ENCODE results near the gene PAK5. TPM values are rescaled to one million over a fixed set of nuclear protein-coding genes. Genes with fewer than 3 reads are reported as not detected.

Gene PAK5
- total RNA-seq, 5 donors from 2014 or later (not counting 1 experiment from before 2014, with no cell fraction given), result not detected

DNA sequence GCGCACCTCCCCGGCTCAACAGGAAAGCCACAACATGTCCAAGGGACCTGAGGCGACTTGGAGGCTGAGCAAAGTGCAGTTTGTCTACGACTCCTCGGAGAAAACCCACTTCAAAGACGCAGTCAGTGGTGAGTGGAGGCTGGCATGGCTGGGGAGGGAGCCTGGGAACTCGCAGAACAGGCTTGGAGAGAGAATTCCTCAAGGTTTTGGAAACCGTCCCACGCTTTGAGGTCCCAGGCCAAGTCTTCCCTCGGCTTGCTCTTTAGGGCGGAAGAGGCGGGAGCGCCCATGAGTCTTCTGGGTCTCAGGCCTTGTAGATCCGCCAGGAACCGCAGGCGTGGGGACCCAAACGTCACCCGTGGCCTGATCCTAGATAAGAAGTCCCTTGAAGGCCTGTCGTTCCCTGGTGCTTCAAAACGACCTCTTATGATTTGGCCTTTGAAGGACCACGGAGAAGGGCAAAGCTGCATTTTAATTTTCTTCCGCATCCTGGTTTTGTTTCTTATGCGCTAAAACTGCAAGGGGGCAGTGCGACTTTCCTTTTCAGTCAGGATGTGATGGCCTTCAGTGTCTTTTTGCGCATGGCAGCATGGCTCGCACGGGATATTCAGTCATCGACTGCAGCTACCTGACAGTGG is 322.5 kb downstream of the PAK5 start:
- no peaks in the 10 kb centered on the region for H3K36me3 Mint-ChIP-seq
- no peak for ATAC-seq (replicated peaks in 1 of 4)
- H3K27ac Mint-ChIP-seq, result no peak overlapping the region
- POLR2A ChIA-PET, result no interaction called here
- H3K4me1 Mint-ChIP-seq, result peaks cover 0 to 3% (median 0%) of the 10 kb centered on the region in 3 donors
- DNase-seq, result no peak
- no peak overlapping the region for H3K27ac ChIP-seq (ENCODE audit: low read length)
- H3K27me3 Mint-ChIP-seq, result peaks cover 46 to 60% of the 10 kb centered on the region in 2 donors
- H3K36me3 ChIP-seq (ENCODE audit: control insufficient read depth in 2 of 2, extremely low read depth in 1 of 2, insufficient read depth in 1 of 2, low read length in 1 of 2), result no peaks in the 10 kb centered on the region
- H3K9me3 ChIP-seq, result no peaks in the 10 kb centered on the region
- CTCF ChIA-PET, result no interaction called here
- 10% methylated on average over 27 of the region's 28 CpGs for WGBS (ENCODE audit: insufficient coverage)
- no peak overlapping the region for H3K4me3 Mint-ChIP-seq
- no peak overlapping the region for H3K4me3 ChIP-seq (ENCODE audit: control insufficient read depth in 1 of 2, extremely low read depth in 1 of 2, low read length in 1 of 2)
- no peaks in the 10 kb centered on the region for H3K9me3 Mint-ChIP-seq
- peaks cover 17 to 29% of the 10 kb centered on the region in 2 experiments for H3K27me3 ChIP-seq (replicated peaks in 1 of 2; ENCODE audit: control insufficient read depth in 2 of 2, extremely low read depth in 1 of 2, insufficient read depth in 2 of 2, low read length in 1 of 2)
- H3K4me1 ChIP-seq (ENCODE audit: control insufficient read depth in 1 of 2, extremely low read depth in 1 of 2, insufficient read depth in 2 of 2, low read length in 2 of 2), result no peaks in the 10 kb centered on the region

DNA sequence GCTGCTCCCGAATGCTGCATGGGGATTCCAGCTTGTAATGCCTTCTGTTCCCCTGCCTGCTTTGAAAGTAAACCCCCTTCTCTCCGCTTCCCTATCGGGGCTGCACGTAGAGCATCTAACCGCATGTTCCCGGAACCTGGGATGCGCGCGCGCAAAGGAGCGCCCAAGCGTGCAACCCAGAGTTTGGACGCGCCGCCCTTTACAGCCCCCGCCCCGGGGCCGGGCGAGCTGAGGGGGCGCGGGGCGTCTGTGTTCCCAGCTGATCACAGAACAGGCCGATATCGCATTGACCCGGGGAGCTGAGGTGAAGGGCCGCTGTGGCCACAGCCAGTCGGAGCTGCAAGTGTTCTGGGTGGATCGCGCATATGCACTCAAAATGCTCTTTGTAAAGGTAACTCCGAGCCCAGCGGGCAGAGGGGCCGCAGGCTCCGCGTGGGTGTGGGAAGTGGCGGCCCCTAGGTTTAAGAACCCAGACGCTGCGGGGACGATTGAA is 323.1 kb downstream of the PAK5 start:
- H3K9me3 Mint-ChIP-seq, result no peaks in the 10 kb centered on the region
- H3K4me3 ChIP-seq (ENCODE audit: control insufficient read depth in 1 of 2, extremely low read depth in 1 of 2, low read length in 1 of 2), result no peak overlapping the region
- 5% methylated on average over 38 of the region's 38 CpGs for WGBS (ENCODE audit: insufficient coverage)
- H3K27me3 ChIP-seq (replicated peaks in 1 of 2; ENCODE audit: control insufficient read depth in 2 of 2, extremely low read depth in 1 of 2, insufficient read depth in 2 of 2, low read length in 1 of 2), result peaks cover 17 to 29% of the 10 kb centered on the region in 2 experiments
- H3K36me3 Mint-ChIP-seq, result no peaks in the 10 kb centered on the region
- H3K4me1 ChIP-seq (ENCODE audit: control insufficient read depth in 1 of 2, extremely low read depth in 1 of 2, insufficient read depth in 2 of 2, low read length in 2 of 2), result no peaks in the 10 kb centered on the region
- ATAC-seq (replicated peaks in 1 of 4), result no peak
- ChIA-PET CTCF (no interaction called here), POLR2A (no interaction called here)
- no peaks in the 10 kb centered on the region for H3K9me3 ChIP-seq
- H3K27me3 Mint-ChIP-seq, result peaks cover 44 to 62% of the 10 kb centered on the region in 2 donors
- H3K4me1 Mint-ChIP-seq, result peaks cover 0 to 3% (median 0%) of the 10 kb centered on the region in 3 donors
- no peak for DNase-seq
- no peak overlapping the region for H3K27ac Mint-ChIP-seq
- no peaks in the 10 kb centered on the region for H3K36me3 ChIP-seq (ENCODE audit: control insufficient read depth in 2 of 2, extremely low read depth in 1 of 2, insufficient read depth in 1 of 2, low read length in 1 of 2)
- H3K4me3 Mint-ChIP-seq, result no peak overlapping the region
- H3K27ac ChIP-seq (ENCODE audit: low read length), result no peak overlapping the region

DNA sequence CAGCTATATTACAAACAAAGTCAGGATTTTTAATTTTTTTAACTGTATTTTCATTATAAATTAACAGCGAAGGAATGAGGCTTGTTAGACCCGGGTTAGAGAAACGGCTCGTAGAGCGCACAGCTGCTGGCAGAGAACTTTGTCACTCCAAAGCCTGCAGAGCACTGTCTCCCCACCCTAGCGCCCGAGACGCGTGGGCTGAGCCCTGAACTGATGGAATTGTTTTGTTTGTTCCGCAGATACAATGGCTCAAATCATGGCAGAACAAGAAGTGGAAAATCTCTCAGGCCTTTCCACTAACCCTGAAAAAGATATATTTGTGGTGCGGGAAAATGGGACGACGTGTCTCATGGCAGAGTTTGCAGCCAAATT is 323.7 kb downstream of the PAK5 start:
- H3K9me3 ChIP-seq, result no peaks in the 10 kb centered on the region

DNA sequence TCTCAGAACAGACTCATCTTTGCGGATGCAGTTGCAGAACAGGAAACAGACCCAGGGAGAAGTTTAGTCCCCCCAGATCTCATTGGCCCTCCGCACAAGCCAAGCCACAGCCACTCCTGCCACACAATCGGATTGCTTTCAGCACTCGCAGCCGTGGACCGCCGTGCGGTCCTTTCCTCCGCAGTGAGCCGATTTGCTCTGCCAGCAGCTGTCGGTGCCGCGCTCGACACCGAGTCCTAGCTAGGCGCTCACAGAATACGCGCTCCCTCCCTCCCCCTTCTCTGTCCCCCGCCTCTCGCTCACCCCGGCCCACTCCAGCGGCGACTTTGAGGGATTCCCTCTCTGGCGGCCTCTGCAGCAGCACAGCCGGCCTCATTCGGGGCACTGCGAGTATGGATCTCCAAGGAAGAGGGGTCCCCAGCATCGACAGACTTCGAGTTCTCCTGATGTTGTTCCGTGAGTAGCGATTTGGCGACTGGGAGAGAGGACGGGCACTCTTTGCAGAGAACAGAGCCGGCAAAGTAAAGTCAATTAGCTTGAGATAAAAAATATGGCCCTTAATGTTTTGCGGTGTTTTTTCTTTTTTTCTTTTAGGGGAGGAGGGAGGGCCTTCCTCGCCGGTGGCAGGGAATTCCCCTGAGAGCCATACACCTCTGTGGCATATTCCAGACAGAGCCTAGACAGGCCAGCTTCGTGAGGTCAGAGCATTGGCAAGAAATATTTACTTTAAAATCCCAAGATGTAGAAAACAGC is 324.2 kb downstream of the PAK5 start, which contains the start of gene LAMP5:
Gene LAMP5, plus strand, starts transcription at position 130 of the 753 bp plus-strand sequence. Its CDS starts 263 bp downstream, at position 393.
- Mint-ChIP-seq H3K4me3 (no peak within 1 kb of the TSS), H3K27me3 (peaks cover 47 to 65% of the 10 kb centered on the region in 2 donors), H3K9me3 (no peaks in the 10 kb centered on the region), H3K36me3 (no peaks in the 10 kb centered on the region), H3K27ac (no peak within 1 kb of the TSS), H3K4me1 (peaks cover 0 to 3% (median 0%) of the 10 kb centered on the region in 3 donors)
- POLR2A ChIA-PET, result no interaction called here
- H3K27ac ChIP-seq (ENCODE audit: low read length), result no peak within 1 kb of the TSS
- WGBS (ENCODE audit: insufficient coverage), result 6% methylated on average over 18 of the region's 38 CpGs
- CTCF ChIA-PET, result no interaction called here
- no peaks in the 10 kb centered on the region for H3K4me1 ChIP-seq (ENCODE audit: control insufficient read depth in 1 of 2, extremely low read depth in 1 of 2, insufficient read depth in 2 of 2, low read length in 2 of 2)
- DNase-seq (no peak), ATAC-seq (replicated peaks in 1 of 4) (no peak)
- peaks cover 19 to 29% of the 10 kb centered on the region in 2 experiments for H3K27me3 ChIP-seq (replicated peaks in 1 of 2; ENCODE audit: control insufficient read depth in 2 of 2, extremely low read depth in 1 of 2, insufficient read depth in 2 of 2, low read length in 1 of 2)
- H3K9me3 ChIP-seq, result no peaks in the 10 kb centered on the region
- H3K4me3 ChIP-seq (ENCODE audit: control insufficient read depth in 1 of 2, extremely low read depth in 1 of 2, low read length in 1 of 2), result no peak within 1 kb of the TSS
- no peaks in the 10 kb centered on the region for H3K36me3 ChIP-seq (ENCODE audit: control insufficient read depth in 2 of 2, extremely low read depth in 1 of 2, insufficient read depth in 1 of 2, low read length in 1 of 2)

More for the DNA sequence above, 323.7 kb downstream of the PAK5 start:
- ATAC-seq (replicated peaks in 1 of 4), result no peak
- Mint-ChIP-seq H3K36me3 (no peaks in the 10 kb centered on the region), H3K4me3 (no peak overlapping the region), H3K4me1 (peaks cover 0 to 3% (median 0%) of the 10 kb centered on the region in 3 donors), H3K9me3 (no peaks in the 10 kb centered on the region), H3K27ac (no peak overlapping the region), H3K27me3 (peaks cover 42 to 62% of the 10 kb centered on the region in 2 donors)
- Histone ChIP-seq H3K27me3 (replicated peaks in 1 of 2; ENCODE audit: control insufficient read depth in 2 of 2, extremely low read depth in 1 of 2, insufficient read depth in 2 of 2, low read length in 1 of 2) (peaks cover 17 to 29% of the 10 kb centered on the region in 2 experiments), H3K27ac (ENCODE audit: low read length) (no peak overlapping the region), H3K36me3 (ENCODE audit: control insufficient read depth in 2 of 2, extremely low read depth in 1 of 2, insufficient read depth in 1 of 2, low read length in 1 of 2) (no peaks in the 10 kb centered on the region), H3K4me3 (ENCODE audit: control insufficient read depth in 1 of 2, extremely low read depth in 1 of 2, low read length in 1 of 2) (no peak overlapping the region), H3K4me1 (ENCODE audit: control insufficient read depth in 1 of 2, extremely low read depth in 1 of 2, insufficient read depth in 2 of 2, low read length in 2 of 2) (no peaks in the 10 kb centered on the region)
- 35% methylated on average over 5 of the region's 13 CpGs for WGBS (ENCODE audit: insufficient coverage)
- POLR2A ChIA-PET, result no interaction called here
- no peak for DNase-seq
- CTCF ChIA-PET, result no interaction called here

DNA sequence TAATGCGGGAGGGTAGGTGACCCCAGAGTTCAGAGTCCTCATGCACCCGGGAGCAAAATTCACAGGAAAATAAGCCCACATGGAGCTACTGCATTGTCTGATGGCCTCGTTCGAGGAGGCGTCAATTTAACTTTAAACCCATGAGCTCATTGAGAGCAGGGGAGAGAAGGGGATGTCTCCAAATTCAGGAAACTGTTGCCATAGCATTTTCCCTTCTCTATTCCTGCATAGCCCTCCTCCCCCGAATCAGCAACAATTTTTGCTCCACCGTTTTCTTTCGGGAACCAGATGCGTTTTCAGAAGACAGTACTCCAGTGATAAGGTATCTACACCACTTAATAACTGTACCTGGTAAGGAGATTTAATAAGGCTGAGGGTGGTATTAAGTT is 324.8 kb downstream of the PAK5 start:
- no peak overlapping the region for H3K4me3 Mint-ChIP-seq
- Histone ChIP-seq H3K9me3 (no peaks in the 10 kb centered on the region), H3K36me3 (ENCODE audit: control insufficient read depth in 2 of 2, extremely low read depth in 1 of 2, insufficient read depth in 1 of 2, low read length in 1 of 2) (no peaks in the 10 kb centered on the region), H3K27me3 (replicated peaks in 1 of 2; ENCODE audit: control insufficient read depth in 2 of 2, extremely low read depth in 1 of 2, insufficient read depth in 2 of 2, low read length in 1 of 2) (peaks cover 22 to 33% of the 10 kb centered on the region in 2 experiments), H3K4me3 (ENCODE audit: control insufficient read depth in 1 of 2, extremely low read depth in 1 of 2, low read length in 1 of 2) (no peak overlapping the region), H3K4me1 (ENCODE audit: control insufficient read depth in 1 of 2, extremely low read depth in 1 of 2, insufficient read depth in 2 of 2, low read length in 2 of 2) (no peaks in the 10 kb centered on the region), H3K27ac (ENCODE audit: low read length) (no peak overlapping the region)
- POLR2A ChIA-PET, result no interaction called here
- ATAC-seq (replicated peaks in 1 of 4) (no peak), DNase-seq (no peak)
- peaks cover 0 to 3% (median 0%) of the 10 kb centered on the region in 3 donors for H3K4me1 Mint-ChIP-seq
- H3K27me3 Mint-ChIP-seq, result peaks cover 51 to 70% of the 10 kb centered on the region in 2 donors
- CTCF ChIA-PET, result no interaction called here
- no peaks in the 10 kb centered on the region for H3K9me3 Mint-ChIP-seq
- H3K36me3 Mint-ChIP-seq, result no peaks in the 10 kb centered on the region
- WGBS (ENCODE audit: insufficient coverage), result 13% methylated on average over 2 of the region's 9 CpGs
- no peak overlapping the region for H3K27ac Mint-ChIP-seq

DNA sequence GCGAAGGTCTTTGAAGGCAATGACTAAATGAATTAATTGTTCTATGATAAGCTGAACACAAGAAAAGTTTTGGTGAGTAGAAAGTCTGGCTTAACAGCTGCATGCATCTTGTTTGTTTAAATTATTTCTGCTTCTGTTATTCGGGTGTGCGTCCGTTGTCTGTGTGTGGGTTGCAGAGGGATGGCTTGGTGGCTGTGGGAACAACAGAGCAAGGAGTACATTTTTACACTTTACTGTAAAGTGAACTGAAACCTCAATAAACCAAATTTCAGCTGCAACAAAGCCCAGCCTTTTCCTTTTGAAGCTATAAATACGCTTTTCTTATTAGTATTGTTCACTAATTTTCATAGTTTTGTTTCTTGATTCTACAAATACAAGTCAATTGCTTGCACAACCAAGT is 328.0 kb downstream of the PAK5 start:
- H3K27ac Mint-ChIP-seq, result no peak overlapping the region
- no peak for DNase-seq
- H3K36me3 ChIP-seq (ENCODE audit: control insufficient read depth in 2 of 2, extremely low read depth in 1 of 2, insufficient read depth in 1 of 2, low read length in 1 of 2), result no peaks in the 10 kb centered on the region
- no peak for ATAC-seq (replicated peaks in 1 of 4)
- H3K27me3 ChIP-seq (replicated peaks in 1 of 2; ENCODE audit: control insufficient read depth in 2 of 2, extremely low read depth in 1 of 2, insufficient read depth in 2 of 2, low read length in 1 of 2), result peaks cover 13 to 53% of the 10 kb centered on the region in 2 experiments
- no peak overlapping the region for H3K27ac ChIP-seq (ENCODE audit: low read length)
- H3K9me3 Mint-ChIP-seq, result no peaks in the 10 kb centered on the region
- no peaks in the 10 kb centered on the region for H3K9me3 ChIP-seq
- no peaks in the 10 kb centered on the region for H3K4me1 ChIP-seq (ENCODE audit: control insufficient read depth in 1 of 2, extremely low read depth in 1 of 2, insufficient read depth in 2 of 2, low read length in 2 of 2)
- H3K4me3 Mint-ChIP-seq, result no peak overlapping the region
- no peaks in the 10 kb centered on the region for H3K36me3 Mint-ChIP-seq
- H3K27me3 Mint-ChIP-seq, result peaks cover 49 to 67% of the 10 kb centered on the region in 2 donors
- H3K4me3 ChIP-seq (ENCODE audit: control insufficient read depth in 1 of 2, extremely low read depth in 1 of 2, low read length in 1 of 2), result no peak overlapping the region
- no peaks in the 10 kb centered on the region for H3K4me1 Mint-ChIP-seq
- no CpG with 5 or more reads among the region's 5 CpGs for WGBS (ENCODE audit: insufficient coverage)
- ChIA-PET CTCF (no interaction called here), POLR2A (no interaction called here)
